CD4-positive, alpha-beta T cell treated with Interleukin-15 for 1 hour (primary cell): ENCODE results near the gene AP4E1.
"Not testable (repeated sequence)": the region's sequence is repeated elsewhere in the genome, so short reads cannot be mapped to it uniquely, and the experiment has no call there.

Source experiments
- DNase-seq: peaks from one replicate; pipeline ENCODE4 v3.0.0-alpha.2; 2020

AP4E1 gene

GRCh38 chr15:50953302-50953701 is 44.8 kb downstream of the AP4E1 start:
- DNase-seq = no peak

- not testable (repeated sequence) for DNase-seq
Observed at GRCh38 chr15:50954837-50955236, 46.4 kb downstream of the AP4E1 start.

- DNase-seq = no peak
Observed at GRCh38 chr15:50959717-50960116, 51.2 kb downstream of the AP4E1 start.

GRCh38 chr15:50964075-50964474 is 55.6 kb downstream of the AP4E1 start:
- DNase-seq = no peak

GRCh38 chr15:50968353-50968752 is 59.9 kb downstream of the AP4E1 start:
- DNase-seq = no peak

- no peak for DNase-seq
Observed at GRCh38 chr15:50970524-50970923, 62.0 kb downstream of the AP4E1 start.

GRCh38 chr15:50971115-50971514 is 62.6 kb downstream of the AP4E1 start:
- no peak for DNase-seq

- no peak for DNase-seq
Observed at GRCh38 chr15:50971542-50971941, 63.1 kb downstream of the AP4E1 start.

- DNase-seq = no peak
Observed at GRCh38 chr15:50973605-50974004, 65.1 kb downstream of the AP4E1 start.

GRCh38 chr15:50977162-50977561 is 68.7 kb downstream of the AP4E1 start:
- DNase-seq = no peak

GRCh38 chr15:50978580-50978979 is 70.1 kb downstream of the AP4E1 start:
- DNase-seq = no peak

GRCh38 chr15:50979041-50979440 is 70.6 kb downstream of the AP4E1 start:
- no peak for DNase-seq

GRCh38 chr15:50993598-50993997 is 85.1 kb downstream of the AP4E1 start:
- no peak for DNase-seq

GRCh38 chr15:50996641-50997040 is 88.2 kb downstream of the AP4E1 start:
- no peak for DNase-seq

- DNase-seq = no peak
Observed at GRCh38 chr15:50997371-50998051, 89.0 kb downstream of the AP4E1 start.

GRCh38 chr15:51004103-51004551 is 95.6 kb downstream of the AP4E1 start:
- DNase-seq = peak; percentile 27

- DNase-seq = no peak
Observed at GRCh38 chr15:51006336-51006985, 98.0 kb downstream of the AP4E1 start.

- no peak for DNase-seq
Observed at GRCh38 chr15:51007131-51007666, 98.7 kb downstream of the AP4E1 start.

GRCh38 chr15:51011212-51011611 is 102.7 kb downstream of the AP4E1 start:
- DNase-seq = no peak

- no peak for DNase-seq
Observed at GRCh38 chr15:51016615-51017014, 108.1 kb downstream of the AP4E1 start.

- DNase-seq = no peak
Observed at GRCh38 chr15:51022206-51022605, 113.7 kb downstream of the AP4E1 start.

GRCh38 chr15:51023499-51023898 is 115.0 kb downstream of the AP4E1 start:
- DNase-seq = no peak

- no peak for DNase-seq
Observed at GRCh38 chr15:51024735-51025453, 116.4 kb downstream of the AP4E1 start.

GRCh38 chr15:51025454-51025846 is 117.0 kb downstream of the AP4E1 start:
- DNase-seq = no peak
